NCI-H1694 treated with DMSO at 0.1 percent for 48 hours (cell line): Measurements from ENCODE around the gene PLCXD3.

Experiments
- DNase-seq: peaks from one replicate; lab custom pipeline; 2025; lab: John Stamatoyannopoulos, UW

Gene PLCXD3

DNA sequence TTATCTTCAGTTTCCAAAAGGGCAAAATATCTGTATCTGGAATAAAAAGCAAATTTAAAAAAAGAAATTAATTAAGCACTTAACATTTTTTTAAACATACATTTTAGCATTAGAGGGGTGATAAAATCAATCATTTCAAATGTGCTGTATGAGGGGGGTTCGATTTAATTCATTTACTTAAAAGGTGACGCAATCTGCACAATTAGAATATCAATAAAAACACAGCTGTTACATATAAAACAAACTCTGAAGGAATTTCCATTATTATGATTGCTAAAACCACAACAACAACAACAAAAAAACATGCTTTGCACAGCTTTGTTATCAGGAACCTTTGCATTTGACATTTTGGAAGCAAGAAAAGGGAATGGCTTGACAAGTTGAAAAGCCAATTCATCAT lies 225.5 kb downstream of the PLCXD3 start:
- DNase-seq: no peak

- DNase-seq: no peak
Observed at GRCh38 chr5:41281215-41281810, 229.1 kb downstream of the PLCXD3 start.

DNA sequence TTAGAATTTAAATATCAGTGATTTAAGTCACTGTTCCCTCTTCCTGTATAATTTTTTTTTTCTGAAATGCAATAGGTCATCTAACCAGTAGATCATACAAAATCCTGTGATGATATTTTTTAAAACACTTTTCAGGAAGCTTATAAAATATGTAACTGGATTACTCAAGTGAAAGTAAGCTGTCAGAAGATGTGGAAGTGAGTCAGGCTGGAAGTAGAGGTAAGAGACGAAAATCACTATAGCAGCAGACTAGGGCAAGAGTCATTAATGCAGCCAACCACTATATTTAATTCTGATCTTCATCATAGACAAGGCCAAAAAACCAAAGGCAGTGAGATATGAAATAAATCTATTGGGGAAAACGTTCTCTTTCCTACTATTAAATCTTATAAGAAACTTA lies 231.4 kb downstream of the PLCXD3 start:
- no peak for DNase-seq

- DNase-seq: no peak
Observed at GRCh38 chr5:41277476-41278245, 232.7 kb downstream of the PLCXD3 start.

DNA sequence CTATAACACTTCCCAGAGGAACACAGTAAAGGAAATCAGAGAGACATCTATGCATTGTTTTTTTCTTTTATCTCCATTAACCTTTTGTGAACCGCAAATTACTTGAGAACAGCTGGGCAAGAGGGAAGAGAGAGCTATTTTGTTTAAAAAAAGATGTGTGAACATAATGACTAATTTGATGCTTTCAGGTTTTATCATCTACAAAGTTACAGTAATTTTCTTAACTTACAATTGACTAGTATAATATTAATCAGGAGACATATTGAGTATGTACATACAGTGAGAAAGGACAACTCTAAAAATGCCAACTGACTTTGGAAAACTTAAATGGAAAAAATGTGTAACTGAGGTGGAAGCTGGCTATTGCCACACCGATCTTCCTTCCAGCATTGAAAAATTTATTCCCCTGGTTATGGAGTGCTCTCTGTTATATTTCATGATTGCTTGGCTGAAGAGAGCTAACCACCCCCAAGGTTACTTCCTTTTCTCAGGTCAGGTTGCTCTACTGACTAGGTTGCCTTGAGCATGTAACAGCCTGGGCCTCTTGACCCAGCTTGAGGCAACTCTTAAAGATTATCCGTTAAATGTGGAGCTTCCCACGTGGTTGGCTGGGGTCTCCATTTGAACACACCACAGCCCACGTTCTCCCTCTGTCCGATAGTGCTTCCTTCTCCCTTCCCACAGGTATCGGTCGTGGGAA lies 234.4 kb downstream of the PLCXD3 start:
- no peak for DNase-seq

- DNase-seq: peak; percentile 25
Observed at GRCh38 chr5:41270423-41271251, 239.8 kb downstream of the PLCXD3 start.

DNA sequence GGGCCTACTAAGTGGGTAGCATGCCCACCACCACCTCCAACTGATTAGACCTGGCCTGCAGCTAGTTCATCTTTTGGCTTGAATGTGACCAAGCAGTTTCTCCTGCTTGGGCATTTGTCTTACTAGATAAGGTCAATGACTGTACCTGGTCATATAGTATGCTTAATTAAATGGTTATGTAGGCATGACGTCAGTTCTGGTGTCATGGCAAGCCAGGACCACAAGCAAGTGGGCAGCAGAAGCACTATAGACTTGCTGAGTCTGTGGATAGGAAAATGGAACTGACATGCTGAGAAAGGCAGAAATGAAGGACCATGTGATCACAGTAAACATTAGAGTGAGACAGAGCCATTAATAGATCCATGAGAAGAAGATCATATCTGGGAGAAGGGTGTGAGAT lies 241.5 kb downstream of the PLCXD3 start:
- DNase-seq: no peak

DNA sequence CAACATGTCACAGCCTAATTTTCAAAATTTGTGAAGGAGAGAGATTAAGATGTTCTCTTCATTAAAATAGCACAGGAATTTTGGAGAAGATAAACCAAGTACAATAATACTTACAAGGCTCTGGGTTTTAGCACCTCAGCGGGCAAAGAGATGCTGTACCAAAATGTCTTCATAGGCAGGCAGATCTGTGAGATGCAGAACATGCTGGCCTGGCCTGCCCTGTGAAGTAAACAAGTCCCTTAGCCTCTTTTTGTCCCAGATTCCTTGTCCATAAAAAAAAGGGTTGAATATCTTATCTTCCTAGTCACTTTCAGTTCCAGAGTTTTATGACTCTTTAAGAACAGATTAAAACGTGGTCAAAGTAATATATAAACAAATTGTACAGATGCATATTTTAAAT lies 244.0 kb downstream of the PLCXD3 start:
- DNase-seq: no peak

DNA sequence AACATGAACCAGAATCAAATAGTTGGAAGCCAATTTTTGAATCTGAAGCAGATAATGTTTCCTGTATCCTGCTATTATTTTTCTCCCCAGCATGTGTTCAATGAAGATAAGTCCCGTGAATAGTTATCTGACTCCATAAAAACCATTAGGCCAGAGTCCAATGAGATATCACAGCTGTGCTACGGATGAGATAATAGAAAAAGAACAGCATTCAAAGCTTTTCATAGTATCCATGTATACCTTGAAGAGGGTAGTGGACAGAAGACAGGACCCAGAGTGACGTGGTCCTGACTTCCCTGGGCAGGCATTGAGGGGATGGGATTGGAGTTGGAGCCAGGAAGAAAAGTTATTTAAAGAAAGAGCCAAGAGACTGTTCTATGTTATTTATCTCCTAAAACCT lies 246.4 kb downstream of the PLCXD3 start:
- DNase-seq: no peak

- no peak for DNase-seq
Observed at GRCh38 chr5:41263335-41263734, 247.1 kb downstream of the PLCXD3 start.
